Ramos (cell line): ENCODE data around the gene AIFM1.

Source experiments
- in situ Hi-C: fragments of 300-500 bp; cut with MboI; formaldehyde crosslinking; loops from one replicate; pipeline ENCODE4 v1.14.3; 2022; ENCODE audit warnings: low sequenced_read_pairs; ENCODE audit not compliant: unreplicated experiment

AIFM1 gene

GRCh38 chrX:130079824-130080406 is 85.7 kb downstream of the AIFM1 start:
- in situ Hi-C loops = loop anchor here (5.0 to 10.0 kb wide), 3 partner anchors 42 to 112 kb away; partner anchors contain the start of gene RAB33A
